Gastroesophageal sphincter (tissue), 3 donors: ENCODE results near the gene DST.

Experiments
- CTCF ChIP-seq, 4 experiments: fragments of 200-600 bp in 2 of 4; fragments of 450-650 bp in 2 of 4; sonication (generic) in 1 of 4; IDR thresholded peaks; one replicate each; pipeline ENCODE4 v1.5.1; 2017 to 2019; ENCODE audit warnings: antibody characterized with exemption in 4 of 4, mild to moderate bottlenecking in 2 of 4, moderate library complexity in 2 of 4
- POLR2A ChIP-seq, 2 donors: fragments of 450-650 bp; IDR thresholded peaks; one replicate each; pipeline ENCODE4 v1.6.1; 2017; ENCODE audit warnings: antibody characterized with exemption in 2 of 2, mild to moderate bottlenecking in 2 of 2, moderate library complexity in 1 of 2
- POLR2AphosphoS5 ChIP-seq: sonication (generic); formaldehyde crosslinking; IDR thresholded peaks from one replicate; pipeline ENCODE4 v1.6.1; 2017; ENCODE audit warnings: antibody characterized with exemption

GRCh38 chr6:56435326-56435725 is 207.4 kb downstream of the DST start:
- no peak for TF ChIP-seq POLR2A (IDR thresholded peaks at IDR 0.05)
- no peak for TF ChIP-seq CTCF (IDR thresholded peaks at IDR 0.05)
- no peak for TF ChIP-seq POLR2AphosphoS5
